ENCODE measurements around the gene PELI2. TPM values are rescaled to one million over a fixed set of nuclear protein-coding genes. Genes with fewer than 3 reads are reported as not detected.

The PELI2 gene
- total RNA-seq, 1 donor: 3.0 TPM

DNA sequence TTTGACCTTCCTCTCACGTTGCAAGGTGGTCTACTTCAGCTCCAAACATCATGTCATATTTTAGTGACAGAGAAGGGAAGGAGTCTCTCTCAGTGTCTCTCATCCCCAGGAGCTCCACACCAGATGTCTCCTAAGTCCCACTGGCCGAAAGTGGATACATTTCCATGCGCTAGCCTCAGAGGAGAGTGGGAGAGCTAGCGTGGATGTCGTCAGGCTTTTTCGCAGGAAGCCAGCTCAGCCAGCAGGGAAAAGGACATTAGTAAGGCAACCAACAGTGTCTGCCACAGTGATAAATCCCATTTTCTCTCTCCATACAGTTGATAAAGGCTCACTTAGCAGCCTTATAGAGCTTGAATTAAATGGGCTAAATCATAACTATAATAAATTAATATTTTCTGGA is 155.7 kb downstream of the PELI2 start:
- H3K4me3 ChIP-seq (ENCODE audit: low read depth, low read length): no peak overlapping the region
- TF ChIP-seq, protein P1, sequence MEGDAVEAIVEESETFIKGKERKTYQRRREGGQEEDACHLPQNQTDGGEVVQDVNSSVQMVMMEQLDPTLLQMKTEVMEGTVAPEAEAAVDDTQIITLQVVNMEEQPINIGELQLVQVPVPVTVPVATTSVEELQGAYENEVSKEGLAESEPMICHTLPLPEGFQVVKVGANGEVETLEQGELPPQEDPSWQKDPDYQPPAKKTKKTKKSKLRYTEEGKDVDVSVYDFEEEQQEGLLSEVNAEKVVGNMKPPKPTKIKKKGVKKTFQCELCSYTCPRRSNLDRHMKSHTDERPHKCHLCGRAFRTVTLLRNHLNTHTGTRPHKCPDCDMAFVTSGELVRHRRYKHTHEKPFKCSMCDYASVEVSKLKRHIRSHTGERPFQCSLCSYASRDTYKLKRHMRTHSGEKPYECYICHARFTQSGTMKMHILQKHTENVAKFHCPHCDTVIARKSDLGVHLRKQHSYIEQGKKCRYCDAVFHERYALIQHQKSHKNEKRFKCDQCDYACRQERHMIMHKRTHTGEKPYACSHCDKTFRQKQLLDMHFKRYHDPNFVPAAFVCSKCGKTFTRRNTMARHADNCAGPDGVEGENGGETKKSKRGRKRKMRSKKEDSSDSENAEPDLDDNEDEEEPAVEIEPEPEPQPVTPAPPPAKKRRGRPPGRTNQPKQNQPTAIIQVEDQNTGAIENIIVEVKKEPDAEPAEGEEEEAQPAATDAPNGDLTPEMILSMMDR (IDR thresholded peaks at IDR 0.05; ENCODE audit: insufficient read depth, low read depth, low read length): no peak
- no peak for DNase-seq (ENCODE audit: low read depth)

DNA sequence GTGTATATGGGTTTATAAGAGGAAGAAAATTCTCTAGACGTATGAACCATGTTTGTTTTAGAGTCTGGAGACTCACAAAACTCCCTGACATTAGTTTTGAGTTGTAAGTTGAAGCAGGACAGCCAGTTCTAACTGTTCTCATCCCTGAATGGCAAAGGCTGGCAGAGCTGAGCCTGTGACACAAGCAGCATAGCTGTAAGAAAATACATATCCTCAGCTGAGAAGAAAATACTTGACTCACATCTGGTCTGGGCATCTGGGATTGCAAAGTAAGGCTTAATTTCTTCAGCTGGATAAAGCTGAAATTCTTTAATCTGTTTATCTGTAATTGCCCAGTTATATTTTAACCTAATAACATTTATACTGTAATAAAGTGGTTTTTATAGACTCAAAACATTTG is 156.3 kb downstream of the PELI2 start:
- DNase-seq (ENCODE audit: low read depth): no peak
- TF ChIP-seq, protein P1 (IDR thresholded peaks at IDR 0.05; ENCODE audit: insufficient read depth, low read depth, low read length): no peak
- H3K4me3 ChIP-seq (ENCODE audit: low read depth, low read length): no peak overlapping the region

DNA sequence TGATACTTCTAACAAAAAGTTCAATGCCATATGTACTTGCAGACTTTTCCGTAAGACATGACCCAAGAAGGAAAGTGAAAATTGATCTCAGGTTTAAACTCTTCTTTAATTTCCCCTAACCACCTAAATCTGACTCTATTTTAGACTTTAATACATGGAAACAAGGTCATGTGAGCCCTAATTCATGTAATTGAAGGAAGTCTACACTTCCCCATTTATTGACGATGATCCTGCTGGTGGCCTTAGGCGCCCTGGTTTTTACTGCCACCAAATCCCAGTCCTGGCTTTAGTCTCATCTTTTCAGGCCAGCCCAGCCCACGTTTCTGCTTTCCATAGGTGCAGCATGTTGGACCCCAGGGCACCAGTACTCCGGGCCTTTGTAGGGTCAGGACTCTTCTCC is 157.9 kb downstream of the PELI2 start:
- H3K4me3 ChIP-seq (ENCODE audit: low read depth, low read length): no peak overlapping the region
- TF ChIP-seq, protein P1 (IDR thresholded peaks at IDR 0.05; ENCODE audit: insufficient read depth, low read depth, low read length): no peak
- no peak for DNase-seq (ENCODE audit: low read depth)

DNA sequence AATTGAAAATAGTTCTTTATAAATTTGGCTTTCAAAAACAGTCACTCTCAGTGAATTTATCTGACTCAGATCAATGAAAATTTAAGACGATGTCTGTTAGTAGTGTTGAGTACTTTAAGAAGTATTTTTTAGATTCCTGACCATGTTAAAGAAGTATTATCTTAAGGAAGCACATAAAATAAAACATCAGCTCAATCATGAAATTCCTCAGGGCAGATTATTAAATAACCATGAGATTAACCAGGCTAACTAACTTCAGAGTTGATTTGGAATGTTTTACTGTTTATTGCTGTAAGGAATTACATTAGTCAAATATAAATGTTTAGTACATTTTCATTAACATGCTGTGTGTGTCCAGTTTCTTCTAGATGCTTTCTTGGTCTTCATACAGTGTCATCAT is 160.2 kb downstream of the PELI2 start:
- TF ChIP-seq, protein P1 (IDR thresholded peaks at IDR 0.05; ENCODE audit: insufficient read depth, low read depth, low read length): no peak
- DNase-seq (ENCODE audit: low read depth): no peak
- no peak overlapping the region for H3K4me3 ChIP-seq (ENCODE audit: low read depth, low read length)

DNA sequence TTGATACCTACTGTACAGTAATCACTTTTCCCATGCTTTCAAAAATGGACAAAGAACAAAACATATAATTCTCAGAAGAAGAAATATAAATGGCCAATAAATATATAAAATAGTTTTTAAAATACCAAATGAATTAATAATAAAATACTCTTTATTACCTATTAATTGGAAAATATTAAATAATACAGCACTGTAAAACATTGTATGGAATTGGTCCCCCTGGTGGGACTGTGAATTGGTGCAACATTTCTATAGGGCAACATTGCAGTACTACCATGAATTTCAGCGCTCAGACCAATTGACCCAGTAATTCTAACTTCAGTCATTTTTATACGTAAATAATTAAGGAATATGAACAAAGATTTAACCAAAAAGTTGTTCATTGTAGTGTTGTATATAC is 162.6 kb downstream of the PELI2 start:
- H3K4me3 ChIP-seq (ENCODE audit: low read depth, low read length): no peak overlapping the region
- no peak for DNase-seq (ENCODE audit: low read depth)
- TF ChIP-seq, protein P1 (IDR thresholded peaks at IDR 0.05; ENCODE audit: insufficient read depth, low read depth, low read length): peak; percentile 27

DNA sequence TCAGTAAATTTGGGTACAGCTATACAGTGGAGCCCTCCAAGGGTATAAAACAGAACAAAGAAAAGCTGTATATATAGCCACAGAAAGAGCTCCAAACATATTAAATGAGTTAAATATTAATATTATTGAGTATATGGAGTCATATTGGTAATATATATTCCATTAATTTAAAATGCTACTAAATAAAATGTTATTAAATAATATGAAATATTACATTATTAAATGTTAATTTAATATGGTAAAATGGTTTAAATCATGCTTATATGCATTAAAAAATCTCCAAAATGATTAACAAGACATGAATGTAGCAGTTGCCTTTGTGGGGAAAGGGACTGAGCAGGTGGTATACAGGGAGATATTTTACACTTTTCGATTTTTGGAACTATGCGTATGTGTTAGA is 164.0 kb downstream of the PELI2 start:
- no peak overlapping the region for H3K4me3 ChIP-seq (ENCODE audit: low read depth, low read length)
- TF ChIP-seq, protein P1 (IDR thresholded peaks at IDR 0.05; ENCODE audit: insufficient read depth, low read depth, low read length): no peak
- no peak for DNase-seq (ENCODE audit: low read depth)

DNA sequence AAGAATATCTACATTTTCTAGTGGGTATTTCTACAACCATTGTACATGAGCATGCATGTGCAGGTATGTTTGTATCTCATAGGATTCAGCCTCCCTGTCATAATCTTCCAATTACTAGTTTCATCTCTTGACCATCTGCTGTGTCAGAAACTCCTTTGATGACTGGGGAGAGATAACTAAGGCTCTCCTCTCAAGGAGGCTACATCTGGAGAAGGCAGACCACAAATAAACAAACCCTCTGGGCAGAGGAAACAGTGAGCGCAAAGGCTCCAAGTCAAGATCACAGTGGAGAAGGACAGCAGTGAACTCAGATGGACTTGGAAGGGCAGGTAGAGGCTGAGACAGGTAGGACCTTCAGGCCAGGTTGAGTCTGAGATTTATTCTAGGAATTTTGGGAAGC is 166.4 kb downstream of the PELI2 start:
- TF ChIP-seq, protein P1 (IDR thresholded peaks at IDR 0.05; ENCODE audit: insufficient read depth, low read depth, low read length): no peak
- no peak overlapping the region for H3K4me3 ChIP-seq (ENCODE audit: low read depth, low read length)

More for the DNA sequence above, 166.4 kb downstream of the PELI2 start:
- peak; percentile 58 for DNase-seq (ENCODE audit: low read depth)

All from fibroblast of villous mesenchyme (primary cell).